HG02852 (cell line): Measurements from ENCODE around the gene FYTTD1.

Experiments used
- ATAC-seq: cut with Tn5 transposase; IDR thresholded peaks from one replicate; pipeline ENCODE4 v1.9.1; 2021; ENCODE audit warnings: mild to moderate bottlenecking, moderate library complexity; ENCODE audit not compliant: unreplicated experiment

The FYTTD1 gene

GRCh38 chr3:197833930-197834715 lies 84.4 kb downstream of the FYTTD1 start:
- no peak for ATAC-seq

GRCh38 chr3:197835509-197835908 lies 85.8 kb downstream of the FYTTD1 start:
- ATAC-seq = no peak

DNA sequence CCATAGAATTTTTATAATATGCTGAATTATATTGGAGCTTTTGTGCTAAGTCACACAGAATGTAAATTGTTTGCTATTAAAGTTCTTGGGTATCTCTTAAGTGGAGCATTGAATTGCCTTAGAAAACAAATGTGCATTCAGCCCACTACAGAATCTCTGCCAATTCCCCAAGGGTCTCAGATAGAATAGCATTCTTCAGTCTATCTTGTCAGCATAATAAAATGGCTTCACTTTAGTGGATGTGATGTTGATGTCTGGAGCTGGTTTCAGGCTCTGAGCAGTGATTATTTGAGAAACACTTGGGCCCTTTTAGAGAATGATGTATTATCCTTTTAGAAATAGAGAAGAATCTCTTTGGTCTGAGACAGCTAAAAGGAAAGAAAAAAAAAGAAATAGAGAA lies 86.6 kb downstream of the FYTTD1 start:
- no peak for ATAC-seq
